GM19035 (cell line): Measurements from ENCODE around the gene ALG14.
A peak's percentile ranks its signal among the peaks of the same experiment; 100 is the strongest.

Experiments used
- ATAC-seq: cut with Tn5 transposase; IDR thresholded peaks from one replicate; pipeline ENCODE4 v1.9.1; 2021; ENCODE audit not compliant: unreplicated experiment

ALG14 gene

DNA sequence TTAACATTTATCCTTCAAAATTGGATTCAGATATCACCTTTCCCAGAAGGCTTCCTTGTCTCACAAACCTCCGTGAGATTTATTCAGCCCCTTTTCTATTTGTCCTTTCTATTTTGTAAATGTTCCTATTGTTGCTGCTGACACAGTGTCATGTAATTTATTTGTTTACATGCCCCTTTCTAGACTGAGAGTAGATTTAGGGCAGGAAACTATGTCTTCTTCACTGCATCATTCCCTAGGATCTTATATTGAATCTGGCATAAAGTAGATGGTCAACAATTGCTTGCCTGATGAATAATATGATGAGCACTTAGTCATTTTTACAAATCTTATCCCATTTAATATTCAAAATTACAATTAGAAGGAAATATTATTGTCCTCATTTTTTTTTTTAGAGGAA lies 137.7 kb downstream of the ALG14 start:
- no peak for ATAC-seq

DNA sequence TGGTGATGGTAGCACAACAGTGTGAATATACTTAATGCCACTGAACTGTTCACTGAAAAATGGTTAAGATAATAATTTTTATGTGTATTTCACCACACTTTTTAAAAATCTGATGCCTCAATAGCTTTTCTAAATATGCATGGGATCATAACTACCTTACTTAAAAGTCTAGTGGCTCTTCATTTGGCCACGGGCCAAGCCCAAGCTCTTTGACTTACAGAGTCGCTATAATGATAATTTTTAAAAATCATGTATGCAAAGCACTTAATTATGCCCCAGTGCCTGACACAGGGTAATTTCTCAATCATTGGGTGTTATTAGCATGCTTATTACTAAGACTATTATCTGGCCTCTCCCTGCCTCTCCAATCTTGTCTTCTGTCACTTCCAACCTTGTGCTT lies 138.2 kb downstream of the ALG14 start:
- ATAC-seq: no peak

DNA sequence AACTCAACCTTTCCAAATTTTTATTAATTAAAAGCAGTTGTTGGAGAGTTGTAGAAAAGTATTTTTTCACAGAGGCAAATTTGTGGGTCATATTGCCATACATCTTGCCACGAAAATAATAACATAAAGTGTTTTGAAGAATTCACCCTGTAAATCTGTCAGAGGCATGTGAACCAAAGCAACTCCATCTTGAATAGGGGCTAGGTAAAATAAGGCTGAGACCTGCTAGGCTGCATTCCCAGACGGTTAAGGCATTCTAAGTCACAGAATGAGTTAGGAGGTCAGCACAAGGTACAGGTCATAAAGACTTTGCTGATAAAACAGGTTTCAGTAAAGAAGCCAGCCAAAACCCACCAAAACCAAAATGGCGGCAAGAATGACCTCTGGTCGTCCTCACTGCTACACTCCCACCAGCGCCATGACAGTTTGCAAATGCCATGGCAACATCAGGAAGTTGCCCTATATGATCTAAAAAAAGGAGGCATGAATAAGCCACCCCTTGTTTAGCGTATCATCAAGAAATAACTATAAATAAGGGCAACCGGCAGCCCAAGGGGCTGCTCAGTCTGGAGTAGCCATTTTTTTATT lies 141.4 kb downstream of the ALG14 start:
- ATAC-seq: no peak

DNA sequence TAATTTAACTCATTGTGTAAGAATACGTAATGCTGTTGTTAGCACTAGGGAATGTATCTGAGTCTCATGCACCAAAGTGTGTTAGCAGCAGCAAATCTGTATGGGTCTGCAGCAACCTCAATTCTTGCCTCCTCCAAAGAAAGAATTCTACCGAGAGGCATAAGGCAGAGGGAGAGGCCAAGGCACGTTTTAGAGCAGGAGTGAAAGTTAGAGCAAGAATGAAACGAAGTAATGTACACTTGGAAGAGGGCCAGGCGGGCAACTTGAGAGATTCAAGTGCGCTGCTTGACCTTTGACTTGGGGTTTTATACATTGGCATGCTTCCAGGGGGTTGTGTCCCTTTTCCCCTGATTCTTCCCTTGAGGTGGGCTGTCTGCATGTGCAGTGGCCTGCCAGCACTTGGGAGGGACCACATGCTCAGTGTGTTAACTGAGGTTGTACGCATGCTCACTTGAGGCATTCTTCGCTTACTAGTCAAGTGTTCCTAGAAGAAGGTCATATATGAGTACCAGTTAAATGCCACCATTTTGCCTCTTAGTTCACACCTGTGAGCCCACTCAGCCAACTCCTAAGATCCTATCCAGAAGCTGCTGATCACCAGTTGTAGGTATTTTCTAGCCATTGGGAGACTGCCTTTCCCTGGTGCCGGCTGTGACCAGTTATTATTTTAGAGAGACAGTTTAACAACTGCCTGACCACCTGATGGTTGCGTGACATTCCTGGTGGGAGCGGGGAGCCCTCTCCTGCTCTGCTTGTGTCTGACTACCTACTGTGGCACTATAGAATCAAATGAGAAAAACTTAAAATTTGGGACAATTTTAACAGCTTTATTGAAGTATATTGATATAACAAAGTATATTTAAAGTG lies 143.2 kb downstream of the ALG14 start:
- no peak for ATAC-seq

DNA sequence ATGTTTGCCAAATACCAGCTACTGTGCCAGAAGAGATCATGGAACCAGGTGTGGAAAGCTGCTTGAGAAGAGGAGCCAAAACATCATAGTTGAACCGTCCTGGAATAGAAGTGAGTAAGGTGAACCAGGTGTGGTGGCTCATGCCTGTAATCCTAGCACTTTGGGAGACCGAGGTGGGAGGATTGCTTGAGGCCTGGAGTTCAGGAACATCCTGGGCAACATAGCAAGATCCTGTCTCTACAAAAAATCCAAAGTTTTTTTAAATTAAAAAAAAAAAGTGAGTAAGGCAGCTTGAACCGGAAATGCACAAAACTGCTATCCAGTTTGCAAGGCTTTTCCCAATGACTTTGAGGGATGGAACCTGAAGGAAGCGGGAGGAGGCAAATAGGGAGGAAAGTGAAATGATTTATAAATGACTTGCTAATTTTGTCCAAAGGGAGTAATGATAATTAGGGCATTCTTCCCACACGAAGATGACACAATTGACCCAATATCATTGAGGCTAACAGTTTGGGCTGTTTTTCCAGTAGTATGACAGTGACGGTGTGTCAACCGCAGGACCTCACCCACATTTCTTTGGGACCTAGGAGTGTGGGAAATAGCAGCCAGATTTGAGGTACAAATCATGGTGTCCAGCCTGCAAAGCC lies 144.3 kb downstream of the ALG14 start:
- no peak for ATAC-seq

DNA sequence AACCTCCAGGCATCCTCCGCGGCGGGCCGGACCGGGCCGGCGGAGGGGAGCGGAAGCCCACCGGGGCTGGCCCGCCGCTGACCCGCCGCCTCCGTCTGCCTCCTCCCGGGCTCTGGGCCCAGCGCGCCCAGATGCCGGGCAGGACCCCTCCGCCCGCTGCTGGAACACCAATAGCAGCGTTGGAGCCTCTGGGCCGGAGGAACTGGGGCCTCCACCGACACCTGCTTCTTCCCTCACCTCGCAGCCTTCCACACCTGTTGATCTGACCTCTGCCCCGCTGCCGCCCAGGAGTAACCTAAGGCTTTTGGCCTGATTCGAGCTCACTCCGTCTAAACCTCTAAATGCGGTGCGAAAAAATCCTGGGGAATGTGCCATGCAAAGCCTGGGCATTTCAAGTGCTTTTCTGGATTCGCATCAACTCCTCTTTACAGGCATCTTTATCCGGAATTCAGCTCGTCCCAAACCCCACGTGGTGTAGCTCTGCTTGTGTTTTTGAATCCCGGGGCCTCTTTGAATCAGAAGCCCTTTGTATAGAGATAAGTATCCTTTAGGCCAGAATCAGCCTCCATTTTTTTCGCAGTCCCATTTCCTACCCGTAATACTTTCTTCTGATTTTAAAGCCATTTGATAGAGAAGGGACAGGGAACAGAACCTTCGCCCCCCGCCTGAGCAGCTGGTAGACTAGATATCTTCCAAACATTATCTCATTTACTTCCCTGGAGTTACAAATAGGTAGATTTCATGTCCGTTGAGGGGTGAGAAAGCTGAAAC lies 145.2 kb downstream of the ALG14 start:
- ATAC-seq: peak; percentile 23

DNA sequence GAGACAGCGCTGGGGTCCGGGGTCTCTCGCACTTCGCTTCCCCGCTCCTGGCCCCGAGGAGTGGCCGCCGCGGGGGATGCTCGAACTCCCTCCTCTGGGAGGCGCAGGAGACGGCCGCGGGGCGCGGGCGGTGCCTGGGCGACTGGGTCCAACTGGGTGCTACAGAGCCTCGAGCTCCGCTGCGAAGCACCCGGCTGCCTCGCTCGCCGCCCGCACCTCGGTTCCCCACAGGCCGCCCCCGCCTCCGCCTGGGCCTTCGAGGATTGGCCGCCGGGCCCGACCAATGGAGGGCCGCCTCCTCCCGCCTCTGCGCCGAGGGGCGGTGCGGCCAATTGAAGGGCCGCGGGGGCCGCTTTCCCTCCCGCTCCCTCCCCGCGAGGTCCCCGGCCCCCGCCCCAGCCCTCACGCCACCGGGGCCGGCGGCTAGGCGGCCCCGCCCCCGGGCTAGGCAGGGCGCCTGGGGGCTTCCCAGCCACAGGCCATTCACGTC lies 145.8 kb downstream of the ALG14 start, which contains the start of gene CNN3:
TSS of gene CNN3 (minus strand) at position 196 of the 490 bp plus-strand sequence. CDS start 216 bp downstream, outside the sequence.
- ATAC-seq: peak; percentile 73

DNA sequence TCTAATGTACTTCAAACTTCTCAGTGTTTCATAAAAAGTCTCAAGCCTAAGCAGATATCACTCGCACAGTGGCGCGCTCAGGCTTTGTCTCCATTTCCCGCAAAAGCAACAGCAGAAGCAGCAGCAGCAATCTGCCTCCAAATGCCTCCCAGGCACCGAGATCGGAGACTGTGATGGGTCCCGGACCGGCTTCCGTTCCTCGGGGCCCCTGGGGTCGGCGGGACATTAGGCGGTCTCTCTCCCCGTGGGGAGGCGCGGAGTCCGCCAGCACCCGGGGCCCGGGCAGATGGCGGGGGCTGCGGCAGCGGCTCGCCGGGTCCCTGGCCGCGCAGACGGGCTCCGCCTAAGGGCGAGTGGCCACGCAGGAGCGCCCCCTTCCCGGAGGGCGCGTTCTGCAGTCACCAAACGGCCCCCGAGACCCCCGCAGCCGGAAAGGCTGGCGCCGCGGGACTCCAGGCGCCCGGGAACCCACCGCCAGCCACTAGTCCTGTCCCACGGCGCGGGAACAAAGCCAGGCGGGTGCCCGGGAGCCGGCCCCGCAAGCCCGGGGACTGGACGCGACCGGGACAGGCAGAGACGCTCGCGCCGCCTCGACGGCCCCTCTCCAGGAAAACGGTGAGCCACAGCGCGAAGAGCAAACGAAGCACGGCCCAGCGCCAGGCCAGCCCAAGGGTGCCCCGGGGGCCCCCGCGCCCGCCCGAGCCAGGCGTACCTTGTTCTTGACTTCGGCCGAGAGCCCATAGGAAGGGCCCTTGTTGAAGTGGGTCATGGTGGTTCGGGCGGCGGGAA lies 146.4 kb downstream of the ALG14 start:
- ATAC-seq: peak; percentile 34

DNA sequence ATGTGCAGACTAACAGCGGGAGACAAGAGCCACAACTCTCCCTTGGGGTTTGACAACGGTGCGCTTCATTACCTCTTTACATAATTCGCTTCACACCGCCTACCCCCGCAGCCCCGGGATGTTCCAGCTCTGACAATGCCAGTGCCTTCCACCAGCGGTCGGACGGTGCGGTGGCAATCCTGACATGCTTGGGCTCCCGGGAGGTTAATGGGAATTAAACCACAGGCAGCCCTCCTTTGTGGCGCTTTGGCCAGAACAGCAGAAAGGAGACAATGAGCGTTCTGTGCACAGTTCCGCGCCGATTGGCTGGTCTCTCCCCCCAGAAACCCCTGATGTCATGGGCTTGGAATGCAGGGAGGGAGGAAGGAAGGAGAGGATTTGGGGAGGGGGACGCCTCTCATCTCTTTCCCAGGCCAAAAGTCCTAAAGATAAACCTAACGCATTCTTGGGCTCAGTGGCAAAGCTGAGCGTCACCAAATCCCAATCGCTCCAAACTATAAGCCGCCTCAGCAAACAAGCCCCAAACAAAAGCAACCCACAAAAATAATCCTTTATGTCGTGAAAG lies 147.1 kb downstream of the ALG14 start:
- ATAC-seq: no peak

DNA sequence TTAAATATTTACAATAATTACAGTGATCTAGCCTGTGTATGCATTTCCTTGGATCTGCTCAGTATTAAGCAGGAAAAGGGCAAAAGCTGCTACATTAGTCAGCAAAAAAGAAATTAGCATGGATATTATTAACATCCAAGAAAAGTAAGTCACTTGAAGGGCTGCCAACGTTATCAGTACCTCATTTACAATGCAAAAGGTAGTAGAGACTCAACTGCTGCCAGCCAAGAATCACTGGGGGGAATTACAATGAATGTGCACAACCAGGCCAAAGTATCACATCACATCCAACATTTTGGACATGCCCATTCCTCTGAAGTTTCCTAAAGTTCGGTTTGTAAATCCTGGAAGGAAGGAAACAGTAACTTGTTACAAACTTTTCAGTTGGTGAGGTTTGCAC lies 147.7 kb downstream of the ALG14 start:
- no peak for ATAC-seq
